HG03095 (cell line): ENCODE results near the gene RPS5.
"Not testable (repeated sequence)": the region's sequence is repeated elsewhere in the genome, so short reads cannot be mapped to it uniquely, and the experiment has no call there.

Experiments
- ATAC-seq: cut with Tn5 transposase; IDR thresholded peaks from one replicate; pipeline ENCODE4 v1.9.1; 2021; ENCODE audit warnings: moderate library complexity; ENCODE audit not compliant: unreplicated experiment

Gene RPS5

DNA sequence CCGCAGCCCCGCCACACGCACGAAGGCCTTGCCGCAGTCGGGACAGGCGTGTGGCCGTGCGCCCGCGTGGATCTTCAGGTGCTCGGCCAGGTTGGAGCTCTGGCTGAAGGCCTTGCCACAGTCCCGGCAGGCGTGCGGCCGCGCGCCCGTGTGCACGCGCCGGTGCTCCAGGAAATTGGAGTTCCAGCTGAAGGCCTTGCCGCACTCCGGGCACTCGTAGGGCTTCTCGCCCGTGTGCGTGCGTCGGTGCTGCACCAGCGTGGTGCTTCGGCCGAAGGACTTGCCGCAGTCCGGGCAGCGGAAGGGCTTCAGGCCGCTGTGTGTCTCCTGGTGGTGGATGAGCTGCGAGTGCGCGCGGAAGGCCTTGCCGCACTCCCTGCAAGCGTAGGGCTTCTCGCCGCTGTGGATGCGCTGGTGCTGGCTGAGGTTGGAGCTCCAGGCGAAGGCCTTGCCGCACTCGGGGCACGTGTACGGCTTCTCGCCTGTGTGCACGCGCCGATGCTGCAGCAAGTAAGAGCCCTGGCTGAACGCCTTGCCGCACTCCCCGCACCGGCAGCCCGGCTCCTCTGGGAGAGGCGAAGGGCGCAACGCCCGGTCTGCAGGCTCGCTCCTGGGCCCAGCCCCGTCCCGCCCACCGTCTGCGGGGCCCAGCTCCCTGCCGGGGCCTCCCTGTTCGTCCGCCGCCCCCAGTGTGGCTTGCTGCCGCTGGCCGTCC lies 30.1 kb upstream of the RPS5 start:
- ATAC-seq = no peak

DNA sequence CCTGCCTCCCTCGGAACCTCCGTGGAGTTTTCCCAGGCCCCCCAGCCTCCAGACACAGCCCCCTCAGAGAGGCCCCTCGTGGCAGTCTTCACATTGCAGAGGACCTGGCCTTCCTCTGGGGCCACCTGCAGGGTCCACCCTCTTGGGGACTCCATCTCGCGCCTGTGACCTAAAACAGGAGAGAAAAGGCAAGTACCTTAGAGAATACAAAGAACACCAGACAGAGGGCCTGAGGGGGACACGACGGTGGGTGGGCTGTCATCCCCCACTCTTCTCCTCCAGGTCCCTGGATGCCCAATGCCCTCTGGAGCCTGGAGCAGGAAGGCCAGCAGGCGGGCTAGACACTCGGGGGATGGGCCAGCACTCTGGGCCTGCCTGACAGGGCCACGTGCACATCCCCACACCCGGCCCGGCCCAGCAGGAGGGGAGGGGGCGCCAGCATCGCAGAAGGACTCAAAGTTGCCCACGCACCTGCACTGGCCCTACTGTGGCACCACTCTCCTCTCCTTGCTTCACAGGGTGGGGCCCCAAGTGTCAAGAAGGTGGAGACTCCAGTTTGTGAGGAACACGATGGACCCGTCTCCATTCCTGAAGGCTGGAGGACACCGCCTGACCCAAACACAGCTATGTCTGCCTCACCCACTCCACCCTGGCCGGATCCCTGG lies 29.5 kb upstream of the RPS5 start:
- ATAC-seq = no peak

GRCh38 chr19:58361900-58362271 lies 25.2 kb upstream of the RPS5 start:
- ATAC-seq = peak; percentile 6

DNA sequence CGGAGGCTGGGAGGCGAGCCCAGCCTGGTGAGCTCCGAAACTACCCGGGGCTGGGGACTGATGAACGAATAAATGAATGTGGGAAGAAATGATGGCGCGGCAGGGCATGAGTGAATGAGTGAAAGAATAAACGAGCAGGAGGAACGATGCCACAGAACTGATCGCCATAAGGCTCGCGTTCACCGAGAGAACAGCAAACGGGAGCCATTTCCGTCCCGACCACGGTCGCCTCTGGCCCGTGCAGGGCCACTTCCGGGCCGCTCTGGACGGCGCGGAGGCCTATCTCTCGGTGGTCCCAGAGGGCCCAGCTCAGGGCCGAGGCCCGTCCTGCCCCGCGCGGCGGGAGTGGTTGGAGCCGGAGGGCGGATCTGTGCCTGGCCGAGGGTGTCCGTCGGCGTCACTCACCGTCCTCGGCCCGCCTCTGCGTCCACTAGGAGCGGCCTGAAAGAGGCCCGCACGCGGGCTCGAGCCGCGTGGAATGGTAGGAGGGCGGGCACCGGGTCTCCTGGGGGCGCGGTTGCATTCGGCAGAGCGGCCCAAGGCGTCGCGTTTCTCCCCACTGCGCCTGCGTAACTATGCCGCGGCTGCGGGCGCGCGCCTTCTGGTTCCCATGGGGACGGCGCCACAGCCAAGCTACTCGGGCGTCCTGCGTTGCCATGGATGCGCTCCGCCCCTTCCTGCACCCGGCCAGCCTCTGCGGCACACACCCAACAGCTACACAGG lies 24.6 kb upstream of the RPS5 start, which contains the start of gene ZNF497:
TSS of gene ZNF497 (minus strand) at position 480 of the 723 bp plus-strand sequence. CDS start 5,116 bp downstream, outside the sequence.
- peak; percentile 73 for ATAC-seq

- ATAC-seq = no peak
Measured at GRCh38 chr19:58364146-58364545, 22.9 kb upstream of the RPS5 start.

GRCh38 chr19:58366585-58367430 lies 20.3 kb upstream of the RPS5 start:
- no peak for ATAC-seq

DNA sequence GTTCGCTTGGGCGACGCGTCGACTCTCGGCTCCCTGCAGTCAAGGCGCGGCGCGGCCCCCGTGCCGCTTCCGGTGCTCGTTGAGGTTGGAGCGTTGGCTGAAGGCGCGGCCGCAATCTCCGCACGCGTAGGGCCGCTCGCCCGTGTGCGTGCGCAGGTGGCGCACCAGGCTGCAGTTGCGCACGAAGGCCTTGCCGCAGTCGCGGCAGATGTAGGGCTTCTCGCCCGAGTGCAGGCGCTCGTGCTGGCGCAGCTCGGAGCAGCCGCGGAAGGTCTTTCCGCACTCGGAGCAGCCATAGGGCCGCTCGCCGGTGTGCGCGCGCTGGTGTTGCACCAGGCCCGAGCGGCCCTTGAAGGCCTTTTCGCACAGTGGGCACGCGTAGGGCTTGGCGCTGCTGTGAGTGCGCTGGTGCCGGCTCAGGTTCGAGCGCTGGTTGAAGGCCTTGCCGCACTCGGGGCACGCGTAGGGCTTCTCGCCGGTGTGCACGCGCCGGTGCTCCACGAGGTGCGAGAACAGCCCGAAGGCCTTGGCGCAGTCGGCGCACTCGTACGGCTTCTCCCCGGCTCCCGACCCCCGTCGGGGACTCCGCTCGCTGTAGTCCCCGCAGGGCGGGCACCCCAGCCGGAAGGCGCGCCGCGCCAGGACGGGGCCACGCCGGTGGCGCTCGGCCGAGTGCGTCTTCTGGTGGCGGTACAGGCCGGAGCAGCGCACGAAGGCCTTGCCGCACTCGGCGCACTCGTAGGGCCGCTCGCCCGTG lies 19.2 kb upstream of the RPS5 start:
- no peak for ATAC-seq

GRCh38 chr19:58368561-58369360 lies 18.3 kb upstream of the RPS5 start:
- no peak for ATAC-seq

DNA sequence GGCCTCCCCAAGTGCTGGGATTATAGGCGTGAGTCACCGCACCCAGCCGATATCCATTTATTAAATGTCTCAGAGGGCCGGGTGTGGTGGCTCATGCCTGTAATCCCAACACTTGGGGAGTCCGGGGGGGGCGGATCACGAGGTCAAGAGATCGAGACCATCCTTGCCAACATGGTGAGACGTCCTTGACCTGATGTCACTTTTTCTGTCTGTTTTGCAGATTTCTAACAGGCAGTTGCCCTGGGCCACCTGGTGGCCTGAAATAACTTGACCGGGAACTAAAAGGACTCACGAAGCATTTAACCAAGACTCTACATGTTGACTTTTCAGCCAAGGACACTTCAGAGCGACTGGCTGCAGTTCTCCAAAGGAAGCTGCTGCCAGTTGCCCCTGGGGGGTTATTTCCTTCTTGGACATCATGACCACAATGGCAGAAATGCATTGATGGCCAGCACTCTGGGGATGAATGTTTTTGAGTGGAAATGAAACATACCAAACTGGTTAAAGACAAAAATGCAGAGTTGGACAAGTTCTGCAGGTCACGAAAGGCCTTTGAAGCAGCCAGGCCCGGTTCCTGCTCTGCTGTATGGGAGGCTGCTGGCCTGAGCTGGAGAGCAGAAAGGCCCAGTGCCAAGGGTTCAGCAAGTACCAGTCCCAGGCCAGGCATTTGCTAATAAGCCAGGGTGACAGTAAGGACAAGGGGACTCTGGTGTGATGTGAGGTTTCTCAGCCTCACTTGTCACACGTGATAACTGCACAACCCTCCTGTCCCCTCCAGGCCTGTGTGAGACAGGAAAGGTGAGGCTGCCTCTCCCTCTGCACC lies 14.5 kb upstream of the RPS5 start:
- ATAC-seq = no peak

- no peak for ATAC-seq
Measured at GRCh38 chr19:58374200-58374599, 12.9 kb upstream of the RPS5 start.

GRCh38 chr19:58376724-58377123 lies 10.3 kb upstream of the RPS5 start:
- not testable (repeated sequence) for ATAC-seq

DNA sequence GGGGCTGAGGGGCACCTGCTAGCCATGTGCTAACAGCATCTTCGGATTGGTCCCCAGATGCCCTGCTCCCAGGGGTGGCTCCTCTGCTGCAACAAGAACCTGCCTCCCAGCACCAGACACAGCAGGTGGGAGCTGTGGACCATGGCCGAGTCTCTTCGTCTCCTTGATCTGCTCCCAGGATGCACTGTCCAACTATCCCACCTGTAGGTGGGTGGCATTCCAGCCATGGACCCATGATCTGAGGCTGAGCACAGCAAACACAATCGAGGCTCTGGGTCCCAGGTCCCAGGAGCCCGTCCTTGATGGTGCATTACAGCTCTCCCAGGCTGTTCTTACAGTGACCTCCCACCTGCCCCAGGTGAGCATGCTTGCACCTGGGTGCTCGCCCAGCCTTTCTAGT lies 7.8 kb upstream of the RPS5 start:
- no peak for ATAC-seq

DNA sequence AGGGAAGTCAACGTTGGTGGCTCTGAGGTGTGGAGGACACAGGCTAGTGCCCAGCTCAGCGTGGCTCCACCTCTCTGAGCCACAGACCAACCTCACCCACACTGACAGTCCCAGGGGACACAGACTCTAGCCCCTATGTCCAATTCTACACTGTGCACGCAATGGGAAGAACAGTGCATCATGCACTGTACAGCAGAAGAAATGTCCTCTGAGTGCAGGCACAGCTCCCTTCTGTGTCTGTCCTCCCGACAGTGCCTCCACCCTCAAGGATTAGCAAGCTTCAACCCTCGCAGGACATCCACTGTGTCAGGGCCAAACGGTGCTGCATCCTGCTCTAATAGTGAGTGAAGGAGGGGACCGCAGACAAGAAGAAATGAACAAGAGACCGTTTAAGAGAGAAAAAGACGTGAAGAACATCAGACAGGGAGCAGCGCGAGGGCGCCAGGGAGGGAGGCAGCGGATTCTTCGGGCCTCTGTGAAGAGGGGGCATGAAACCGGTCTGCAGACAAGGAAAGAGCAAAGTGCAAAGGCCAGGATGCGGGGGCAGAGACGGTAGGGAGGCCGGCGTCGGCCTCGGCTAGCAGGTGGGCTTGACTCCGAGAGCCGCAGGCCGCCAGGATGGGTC lies 6.9 kb upstream of the RPS5 start:
- no peak for ATAC-seq

GRCh38 chr19:58380662-58381459 lies 6.2 kb upstream of the RPS5 start, which contains the start of gene ZNF837:
ZNF837 (minus strand) TSS chr19:58381030; CDS start chr19:58369332, 11,698 bp downstream.
- ATAC-seq = peak; percentile 68

GRCh38 chr19:58381460-58382212 lies 5.4 kb upstream of the RPS5 start:
- ATAC-seq = no peak

- no peak for ATAC-seq
Measured at GRCh38 chr19:58382997-58383603, 4.0 kb upstream of the RPS5 start.
